ENCODE data around the gene PLOD1.
"Not testable (repeated sequence)": the region's sequence is repeated elsewhere in the genome, so short reads cannot be mapped to it uniquely, and the experiment has no call there.

Gene PLOD1

DNA sequence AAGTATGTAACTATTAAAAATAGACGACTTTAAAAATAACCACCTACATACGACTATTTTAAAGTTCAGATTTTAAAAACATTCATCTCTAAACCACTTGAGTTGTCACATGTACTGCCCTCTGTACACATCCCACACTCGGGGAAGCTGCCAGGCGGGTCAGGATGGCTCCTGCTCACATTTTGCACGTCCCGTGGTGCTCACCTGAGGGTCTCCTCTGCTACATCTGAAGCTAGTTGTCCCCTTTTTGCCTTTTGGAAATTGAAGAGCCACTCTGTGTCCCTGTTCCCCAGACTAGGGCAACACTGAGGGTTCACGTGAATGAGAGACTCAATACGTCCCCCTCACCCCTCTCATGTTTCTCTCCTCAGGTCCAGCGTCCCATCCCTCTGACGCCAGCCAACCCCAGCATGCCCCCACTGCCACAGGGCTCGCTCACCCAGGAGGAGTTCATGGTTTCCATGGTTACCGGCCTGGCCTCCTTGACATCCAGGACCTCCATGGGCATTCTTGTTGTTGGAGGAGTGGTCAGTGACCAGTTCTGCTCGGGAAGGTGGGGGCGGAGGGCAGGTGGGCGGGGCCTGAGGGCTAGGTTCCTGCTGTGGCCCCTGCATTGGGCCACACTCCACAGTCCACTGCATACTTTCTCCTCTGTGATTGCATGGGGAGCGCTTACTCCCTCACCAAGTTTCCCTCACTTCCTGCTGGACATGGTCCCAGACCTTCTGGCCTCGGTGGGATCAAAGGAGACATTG is 71.8 kb downstream of the PLOD1 start:
- no peak for DNase-seq (ENCODE audit: low spot score)

DNA sequence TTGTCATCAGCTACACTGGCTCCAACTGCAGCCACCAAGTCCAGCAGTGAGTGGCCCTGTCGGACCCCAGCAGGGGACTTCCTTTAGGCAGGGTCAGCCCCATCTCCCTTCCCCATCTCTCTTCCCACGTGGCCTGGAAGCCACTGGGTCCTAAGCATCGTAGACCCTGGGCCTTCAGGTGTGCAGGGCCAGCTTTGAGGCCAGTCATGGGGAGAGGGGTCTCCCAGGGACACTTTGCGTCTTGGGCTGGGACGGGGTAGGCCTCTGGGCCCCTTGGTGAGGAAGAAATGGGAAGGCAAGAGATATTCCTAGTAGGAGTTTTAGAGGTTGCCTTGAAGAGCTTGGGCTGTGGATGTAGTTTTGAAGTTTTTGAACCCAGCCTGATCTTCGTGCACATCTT is 72.7 kb downstream of the PLOD1 start:
- no peak for DNase-seq (ENCODE audit: low spot score)

DNA sequence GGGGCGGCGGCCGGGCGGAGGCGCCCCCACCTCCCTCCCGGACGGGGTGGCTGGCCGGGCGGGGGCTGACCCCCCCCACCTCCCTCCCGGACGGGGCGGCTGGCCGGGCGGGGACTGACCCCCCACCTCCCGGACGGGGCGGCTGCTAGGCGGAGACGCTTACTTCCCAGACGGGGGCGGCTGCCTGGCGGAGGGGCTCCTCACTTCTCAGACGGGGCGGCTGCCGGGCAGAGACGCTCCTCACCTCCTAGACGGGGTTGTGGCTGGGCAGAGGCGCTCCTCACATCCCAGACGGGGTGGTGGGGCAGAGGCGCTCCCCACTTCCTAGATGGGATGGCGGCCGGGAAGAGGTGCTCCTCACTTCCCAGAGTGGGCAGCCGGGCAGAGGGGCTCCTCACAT is 73.8 kb downstream of the PLOD1 start:
- not testable (repeated sequence) for DNase-seq (ENCODE audit: low spot score)

DNA sequence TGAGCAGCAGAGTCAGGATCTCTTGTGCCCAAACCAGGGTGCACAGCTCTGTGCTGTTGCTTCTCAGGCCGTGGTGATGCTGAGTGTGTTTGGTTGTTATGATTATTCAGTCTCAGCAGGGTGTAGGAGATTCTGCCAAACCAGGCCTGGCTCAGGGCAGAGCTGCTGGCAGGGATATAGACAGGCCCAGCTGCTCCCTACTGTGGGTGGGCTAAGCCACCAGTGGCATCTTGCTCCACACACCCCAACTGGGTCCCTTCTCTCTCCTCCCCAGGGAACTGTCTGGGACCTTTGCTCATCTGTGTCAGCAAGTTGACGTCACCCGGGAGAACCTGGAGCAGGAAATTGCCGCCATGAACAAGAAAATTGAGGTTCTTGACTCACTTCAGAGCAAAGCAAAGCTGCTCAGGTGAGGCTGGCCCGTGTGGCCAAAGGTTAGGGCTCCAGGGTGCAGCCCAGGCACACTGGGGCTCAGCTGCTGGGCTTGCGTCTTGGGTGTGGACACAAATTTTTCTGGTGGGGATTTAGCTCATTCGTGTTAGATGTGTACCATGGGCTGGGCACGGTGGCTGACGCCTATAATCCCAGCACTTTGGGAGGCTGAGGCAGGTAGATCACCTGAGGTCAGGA is 74.9 kb downstream of the PLOD1 start:
- DNase-seq (ENCODE audit: low spot score), result no peak

DNA sequence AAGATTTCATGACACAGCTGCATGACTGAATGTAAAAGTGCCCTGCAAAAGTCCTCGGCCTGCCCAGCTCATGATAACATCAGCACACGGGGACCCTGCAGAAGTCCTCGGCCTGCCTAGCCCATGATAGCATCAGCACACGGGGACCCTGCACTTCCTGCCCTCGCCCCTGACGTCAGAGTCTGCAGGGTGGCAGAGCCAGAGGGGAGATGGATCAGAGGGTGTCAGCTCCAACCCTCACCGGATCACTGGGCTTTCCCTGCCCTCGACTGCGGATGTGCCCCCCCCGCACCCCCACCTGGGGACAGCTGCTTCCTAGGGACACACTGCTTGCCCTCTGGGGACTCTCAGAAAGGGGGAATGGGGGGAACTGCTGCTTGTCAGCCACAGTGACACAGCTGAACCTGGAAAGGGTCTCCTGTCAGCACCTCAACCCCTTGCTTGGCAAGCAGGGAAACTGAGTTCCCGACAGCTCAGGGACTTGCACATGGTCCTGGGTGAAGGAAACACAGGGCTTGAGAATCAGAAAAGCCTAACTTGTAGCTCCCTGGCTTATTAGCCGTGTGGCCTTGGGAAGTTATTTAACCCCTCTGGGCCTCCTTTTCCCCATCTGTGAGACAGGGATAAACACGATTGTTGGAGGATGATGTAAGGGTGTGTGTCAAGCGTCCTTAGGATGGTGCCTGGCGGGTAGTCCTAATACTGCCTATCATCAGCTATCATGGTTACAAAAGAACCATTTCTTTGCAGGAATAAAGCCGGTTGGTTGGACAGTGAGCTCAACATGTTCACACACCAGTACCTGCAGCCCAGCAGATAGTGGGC is 76.4 kb downstream of the PLOD1 start:
- DNase-seq (ENCODE audit: low spot score), result no peak

DNA sequence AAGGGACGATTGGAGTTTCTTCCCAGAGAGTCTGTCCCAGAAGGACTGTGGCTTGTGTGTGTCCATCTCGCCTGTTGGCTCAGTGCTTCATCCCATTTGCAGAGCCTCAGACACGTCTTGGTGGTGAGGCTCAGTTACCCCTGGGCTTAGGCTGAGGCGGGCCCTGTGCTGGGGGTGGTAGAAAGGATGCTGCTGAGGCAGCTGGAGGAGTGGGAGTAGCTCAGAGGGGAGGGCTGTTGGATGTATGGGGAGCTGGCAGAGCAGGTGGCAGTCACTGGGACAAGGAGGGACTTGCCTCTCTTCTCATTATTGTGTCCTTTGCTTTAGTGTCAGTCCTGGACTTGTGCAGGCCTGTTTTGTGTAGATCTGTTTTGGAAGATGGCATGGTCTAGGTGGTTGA is 77.5 kb downstream of the PLOD1 start:
- DNase-seq (ENCODE audit: low spot score), result no peak

DNA sequence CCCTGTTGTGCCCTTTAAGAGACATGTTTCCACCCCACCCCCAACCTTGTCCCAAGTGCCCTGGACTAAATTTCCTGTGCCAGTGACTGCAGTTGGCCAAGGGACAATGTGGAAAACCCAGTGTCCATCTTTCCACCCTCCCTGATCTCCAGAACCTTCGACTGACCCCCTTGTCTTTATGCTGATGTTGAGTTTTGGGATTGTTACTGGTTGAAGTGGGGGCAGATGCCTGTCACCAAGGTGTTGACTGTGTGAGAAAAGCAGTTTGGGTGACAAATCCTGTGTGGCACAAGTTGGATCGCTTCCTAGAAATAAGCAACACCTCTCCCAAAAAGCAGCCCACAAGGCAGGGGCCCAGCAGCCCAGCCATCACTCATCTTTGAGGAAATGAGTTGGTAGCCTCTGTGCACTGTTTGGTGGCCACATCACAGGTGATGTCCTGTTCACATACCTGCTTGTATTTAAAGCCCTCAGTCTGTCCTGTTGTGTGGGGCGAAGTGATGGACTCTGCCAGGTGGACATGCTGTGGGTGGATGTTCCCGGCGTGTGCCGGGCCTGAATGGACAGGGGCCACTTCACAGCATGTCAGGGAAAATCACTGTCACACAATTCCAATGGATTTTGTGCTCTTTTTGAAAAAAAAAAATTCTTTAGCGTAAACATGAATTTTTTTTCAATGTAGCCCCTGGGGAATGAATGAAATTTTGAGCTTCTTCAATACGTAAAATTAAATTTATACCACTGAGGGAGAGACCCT is 78.2 kb downstream of the PLOD1 start:
- peak; percentile 41 for DNase-seq (ENCODE audit: low spot score)

DNA sequence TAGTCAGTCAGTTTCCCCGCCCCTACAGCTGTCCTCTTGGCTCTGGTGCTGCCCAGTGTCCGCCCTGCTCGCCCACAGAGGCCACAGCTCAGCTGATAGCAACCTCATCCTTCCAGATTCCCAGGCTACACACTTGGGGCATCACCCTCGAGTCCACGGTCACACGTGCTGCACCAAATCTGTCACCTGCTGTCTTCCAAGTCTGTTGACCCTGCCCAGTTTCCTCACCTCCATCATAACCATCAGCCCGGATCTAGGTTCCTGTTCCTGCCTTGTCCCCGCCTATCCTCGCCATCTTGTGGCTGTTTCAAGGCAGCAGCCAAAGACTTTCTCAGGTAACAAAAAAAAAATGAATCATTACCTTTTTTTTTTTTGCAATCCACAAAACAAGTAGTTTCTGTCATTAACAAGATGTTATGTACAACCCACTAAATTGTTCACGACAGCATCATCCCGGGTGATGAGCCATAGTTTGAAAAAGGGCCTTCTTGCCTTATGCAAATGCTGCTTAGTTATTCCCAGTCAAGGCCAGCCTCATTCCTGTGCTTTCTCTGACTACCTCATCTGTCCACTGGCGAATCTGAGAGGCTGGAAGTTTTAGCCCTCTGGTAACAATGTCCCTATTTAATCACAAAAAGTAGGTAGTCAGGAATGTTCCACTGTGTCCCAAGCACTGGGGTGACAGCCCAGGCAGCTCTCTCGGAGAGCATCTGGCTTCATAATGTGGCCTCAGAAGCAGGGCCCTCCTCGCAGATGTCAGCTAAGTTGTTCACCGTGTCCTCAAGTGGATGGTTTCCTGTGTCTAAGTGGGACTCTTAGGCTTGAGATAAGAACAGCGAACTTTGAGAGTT is 79.8 kb downstream of the PLOD1 start:
- DNase-seq (ENCODE audit: low spot score), result peak; percentile 57

DNA sequence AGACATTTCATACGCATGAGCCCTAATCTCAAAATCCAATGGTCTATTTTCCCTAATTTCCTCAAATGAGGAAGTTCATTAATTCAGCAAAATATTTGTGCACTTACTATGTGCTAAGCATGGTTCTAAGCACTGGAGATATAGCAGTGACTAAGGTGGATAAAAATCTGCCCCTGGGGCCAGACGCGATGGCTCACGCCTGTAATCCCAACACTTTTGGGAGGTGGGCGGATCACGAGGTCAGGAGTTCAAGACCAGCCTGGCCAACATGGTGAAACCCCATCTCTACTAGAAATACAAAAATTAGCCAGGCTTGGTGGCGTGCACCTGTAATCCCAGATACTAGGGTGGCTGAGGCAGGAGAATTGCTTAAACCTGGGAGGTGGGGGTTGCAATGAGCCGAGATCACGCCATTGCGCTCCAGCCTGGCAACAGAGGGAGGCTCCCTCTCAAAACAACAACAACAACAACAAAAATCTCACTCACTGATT is 80.5 kb downstream of the PLOD1 start:
- DNase-seq (ENCODE audit: low spot score), result no peak

DNA sequence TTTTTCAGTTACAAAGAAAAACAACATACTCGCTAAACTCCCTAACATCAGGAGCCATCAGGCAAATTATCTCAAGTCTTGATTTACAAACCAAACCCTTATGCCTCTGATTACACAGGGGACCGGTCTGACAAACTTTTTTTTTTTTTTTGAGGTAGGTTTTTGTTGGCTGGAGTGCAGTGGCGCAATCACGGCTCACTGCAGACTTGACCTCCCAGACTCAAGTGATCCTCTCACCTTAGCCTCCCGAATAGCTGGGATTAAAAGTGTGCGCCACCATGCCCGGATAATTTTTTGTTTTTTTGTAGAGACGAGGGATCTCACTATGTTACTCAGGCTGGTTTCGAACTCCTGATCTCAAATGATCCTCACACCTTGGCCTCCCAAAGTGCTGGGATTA is 81.0 kb downstream of the PLOD1 start:
- DNase-seq (ENCODE audit: low spot score), result no peak

DNA sequence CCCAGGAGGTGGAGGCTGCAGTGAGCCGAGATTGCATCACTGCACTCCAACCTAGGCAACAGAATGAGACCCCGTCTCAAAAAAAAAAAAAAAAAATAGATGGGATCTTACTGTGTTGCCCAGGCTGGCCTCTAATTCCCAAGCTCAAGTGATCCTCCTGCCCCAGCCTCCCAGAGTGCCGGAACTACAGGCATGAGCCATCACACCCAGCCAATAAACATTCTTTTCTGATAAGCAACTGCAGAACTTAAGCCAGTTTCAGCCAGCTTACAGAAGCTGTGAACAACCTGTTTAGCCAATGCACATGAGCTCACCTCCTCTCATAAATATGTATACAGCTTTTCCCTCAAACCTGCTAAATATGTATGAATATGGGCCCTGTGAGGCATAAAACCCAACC is 81.7 kb downstream of the PLOD1 start:
- no peak for DNase-seq (ENCODE audit: low spot score)

DNA sequence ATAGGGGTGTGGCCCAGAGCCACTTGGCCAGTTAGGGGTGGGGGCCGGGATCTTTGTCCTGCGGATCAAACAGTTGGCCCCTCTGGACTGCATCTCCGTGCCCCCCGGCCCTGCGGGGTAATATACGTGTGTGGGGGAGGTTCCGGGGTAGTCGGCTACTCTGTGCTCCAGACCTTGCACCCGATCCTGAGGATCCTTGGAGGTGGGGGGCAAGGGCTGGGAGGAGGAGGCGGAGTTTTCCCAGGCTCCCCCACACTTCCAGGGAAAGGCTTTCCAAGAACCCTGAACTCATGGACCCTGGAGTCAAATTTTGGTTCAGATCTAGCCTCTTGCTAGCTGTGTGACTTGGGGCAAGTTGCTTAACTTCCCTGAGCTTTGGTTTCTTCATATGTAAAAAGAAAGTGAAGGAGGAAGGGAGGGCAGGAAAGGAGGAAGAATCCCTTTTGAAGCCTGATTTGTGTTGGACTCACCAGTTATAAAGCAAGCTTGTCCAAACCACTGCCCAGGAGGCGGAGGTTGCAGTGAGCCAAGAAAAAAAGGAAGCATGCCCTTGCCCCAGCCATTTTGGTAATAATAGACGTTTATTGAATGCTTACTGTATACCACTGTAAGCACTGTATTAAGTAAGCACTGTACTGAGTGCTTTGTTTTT is 85.5 kb downstream of the PLOD1 start:
- no peak for DNase-seq (ENCODE audit: low spot score)

DNA sequence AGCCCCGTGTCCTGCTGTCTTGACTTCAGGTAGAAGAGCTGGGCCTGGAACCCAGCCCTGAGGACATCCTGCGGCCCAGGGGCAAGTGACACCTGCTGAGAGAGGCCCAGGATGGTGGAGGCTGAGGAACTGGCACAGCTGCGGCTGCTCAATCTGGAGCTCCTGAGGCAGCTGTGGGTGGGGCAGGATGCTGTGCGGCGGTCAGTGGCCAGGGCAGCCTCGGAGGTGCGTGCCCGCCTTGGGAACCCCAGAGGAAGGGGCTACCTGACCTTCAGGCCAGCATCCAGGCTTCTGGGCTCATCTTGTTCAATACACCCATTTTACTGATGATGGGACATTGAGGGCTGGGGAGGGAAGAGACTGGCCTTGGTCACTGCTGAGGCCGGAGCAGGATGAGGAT is 87.1 kb downstream of the PLOD1 start:
- DNase-seq (ENCODE audit: low spot score), result no peak

DNA sequence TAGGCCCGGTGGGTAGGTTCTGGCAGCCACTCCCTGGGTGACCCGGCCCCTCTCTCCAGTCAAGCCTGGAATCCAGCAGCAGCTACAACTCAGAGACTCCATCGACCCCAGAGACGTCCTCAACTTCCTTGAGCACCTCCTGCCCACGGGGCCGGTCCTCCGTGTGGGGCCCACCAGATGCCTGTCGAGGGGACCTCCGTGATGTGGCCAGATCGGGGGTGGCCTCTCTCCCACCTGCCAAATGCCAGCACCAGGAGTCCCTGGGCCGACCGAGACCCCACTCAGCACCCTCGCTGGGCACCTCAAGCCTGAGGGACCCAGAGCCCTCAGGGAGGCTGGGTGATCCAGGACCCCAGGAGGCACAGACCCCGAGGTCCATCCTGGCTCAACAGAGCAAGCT is 87.5 kb downstream of the PLOD1 start:
- DNase-seq (ENCODE audit: low spot score), result no peak
